NCI-H1092 (cell line): Measurements from ENCODE around the gene RFLNA.

Source experiments
- DNase-seq: peaks from one replicate; lab custom pipeline; 2025; lab: John Stamatoyannopoulos, UW

RFLNA gene

DNA sequence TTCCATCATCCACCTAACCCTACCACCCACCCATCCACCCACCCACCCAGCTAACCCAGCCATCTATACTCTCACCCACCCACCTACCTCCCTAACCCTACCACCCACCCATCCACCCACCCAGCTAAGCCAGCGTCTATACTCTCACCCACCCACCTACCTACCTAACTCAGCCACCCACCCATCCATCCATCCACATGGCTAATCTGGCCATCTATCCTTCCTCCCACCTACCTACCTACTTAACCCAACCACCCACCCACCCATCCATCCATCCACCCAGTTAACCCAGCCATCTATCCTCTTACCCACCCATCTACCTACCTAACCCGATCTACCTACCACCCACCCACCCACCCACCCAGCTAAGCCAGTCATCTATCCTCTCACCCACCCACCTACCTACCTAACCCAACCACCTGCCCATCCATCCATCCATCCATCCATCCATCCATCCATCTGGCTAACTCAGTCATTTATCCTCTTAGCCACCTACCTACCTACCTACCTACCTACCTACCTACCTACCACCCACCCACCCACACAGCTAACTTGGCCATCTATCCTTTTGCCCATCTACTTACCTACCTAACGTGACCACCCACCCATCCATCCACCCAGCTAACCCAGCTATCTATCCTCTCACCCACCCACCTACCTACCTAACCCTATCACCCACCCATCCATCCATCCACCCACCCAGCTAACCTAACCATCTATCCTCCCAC lies 44.1 kb downstream of the RFLNA start:
- DNase-seq = no peak

DNA sequence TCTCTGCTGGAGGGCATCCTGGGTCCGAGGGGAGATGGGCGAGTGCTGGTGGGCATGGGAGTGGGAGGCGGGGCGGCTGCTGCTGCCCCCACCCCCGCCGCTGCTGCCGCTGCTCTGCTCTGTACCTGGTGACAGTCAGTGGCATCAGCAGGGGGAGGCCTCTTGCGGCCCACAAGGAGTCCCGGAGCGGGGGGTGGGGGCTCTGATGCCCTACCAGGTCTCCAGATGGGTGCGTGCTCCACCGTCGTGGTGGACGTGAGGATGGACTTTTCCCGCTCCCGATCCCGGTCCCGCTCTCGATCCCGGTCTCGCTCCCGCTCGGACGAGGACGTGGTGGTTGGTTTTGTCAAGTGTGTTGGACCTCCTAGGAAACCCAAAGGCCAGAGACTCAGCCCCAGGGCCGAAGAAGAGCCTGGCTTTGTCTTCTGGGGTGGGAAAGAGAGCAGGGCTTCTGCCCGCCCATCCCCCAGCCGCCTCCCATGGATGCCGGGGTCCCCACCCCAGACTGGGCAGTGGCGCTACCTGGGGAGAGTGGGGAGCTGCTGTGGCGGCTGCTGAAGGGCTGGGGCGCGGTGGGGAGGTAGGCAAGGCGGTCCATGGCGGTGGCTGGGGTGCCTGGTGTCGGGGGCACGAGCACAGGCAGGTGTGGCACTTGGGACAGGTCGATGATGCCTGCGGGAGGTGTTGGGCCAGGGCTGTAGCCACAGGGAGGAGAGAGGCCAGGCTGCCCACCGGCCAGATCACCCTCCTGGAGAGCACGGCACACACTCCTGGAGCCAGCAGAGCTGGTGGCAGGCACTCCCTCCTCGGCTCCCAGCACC lies 45.4 kb downstream of the RFLNA start:
- no peak for DNase-seq

DNA sequence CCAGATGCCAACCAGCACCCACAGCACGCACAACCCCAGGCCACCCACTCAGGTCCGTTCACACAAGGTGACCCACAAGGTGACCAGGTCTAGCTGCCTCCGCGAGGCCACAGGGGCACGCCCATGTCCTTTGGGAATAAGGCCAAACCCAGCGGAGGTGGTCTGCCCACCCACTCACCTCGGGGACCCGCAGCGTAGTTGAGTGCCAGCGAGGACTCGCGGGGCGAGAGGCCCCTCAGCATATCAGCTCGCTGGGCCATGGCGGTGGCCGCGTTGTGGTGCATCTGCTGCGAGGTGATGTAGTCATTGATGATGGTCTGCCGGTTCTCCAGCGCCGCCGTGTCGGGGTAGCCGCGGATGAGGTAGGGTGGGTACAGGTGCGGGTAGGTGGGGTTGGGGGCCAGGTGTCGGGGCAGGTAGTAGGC lies 46.8 kb downstream of the RFLNA start:
- no peak for DNase-seq

DNA sequence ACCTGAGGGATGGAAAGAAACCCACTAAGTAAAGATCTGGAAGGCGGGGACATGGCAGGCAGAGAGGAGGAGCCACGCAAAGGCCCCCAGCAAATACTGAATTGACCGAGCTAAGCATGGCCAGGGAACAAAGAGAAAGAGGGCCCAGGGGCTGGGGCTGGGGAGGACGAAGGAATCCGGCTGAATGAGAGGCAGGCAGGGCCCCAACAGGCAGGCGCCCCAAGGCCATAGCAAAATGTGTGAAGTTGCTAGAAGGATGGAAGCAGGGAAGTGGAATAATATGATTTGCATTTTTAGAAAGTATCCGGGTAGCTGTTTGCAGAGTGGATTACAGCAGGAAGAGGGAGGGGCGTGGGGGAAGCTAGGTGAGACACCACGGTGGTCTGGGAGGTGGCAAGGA lies 49.1 kb downstream of the RFLNA start:
- no peak for DNase-seq

DNA sequence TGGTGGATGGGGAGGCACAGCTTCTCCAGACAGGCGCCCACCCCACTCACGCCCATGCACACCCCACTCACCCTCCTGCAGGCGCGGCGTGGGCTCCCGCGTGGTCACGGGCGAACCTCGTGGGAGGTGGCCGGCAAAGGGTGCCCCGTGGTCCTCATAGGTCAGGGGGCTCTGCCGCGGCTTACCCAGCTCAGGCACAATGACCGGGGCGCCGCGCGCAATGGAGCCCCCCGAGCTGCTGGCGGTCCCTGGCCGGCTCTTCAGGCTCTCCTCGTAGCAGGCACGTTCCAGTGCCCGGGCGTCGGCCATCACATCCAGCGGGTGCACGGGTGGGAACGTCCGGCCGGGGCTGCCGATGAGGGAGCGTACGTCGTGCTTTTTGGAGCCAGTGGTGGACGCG lies 49.6 kb downstream of the RFLNA start:
- DNase-seq = no peak

DNA sequence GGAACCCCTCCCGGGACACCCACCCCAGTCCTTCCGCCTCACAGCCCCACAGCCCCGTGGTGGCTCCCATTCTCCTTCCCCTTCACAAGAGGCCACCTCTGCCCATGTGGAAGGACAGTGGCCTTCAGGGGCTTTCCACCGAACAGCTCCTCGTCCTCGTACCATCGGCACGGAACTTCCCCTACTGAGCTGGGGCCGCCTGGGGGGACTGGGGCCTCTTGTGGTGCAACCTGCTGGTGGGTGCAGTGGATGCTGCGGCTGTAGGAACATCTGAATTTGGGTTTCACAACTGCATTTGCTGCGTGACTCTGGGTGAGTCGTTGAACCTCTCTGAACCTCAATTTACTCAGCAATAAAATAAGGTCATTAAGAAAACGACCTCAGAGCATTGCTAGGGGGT lies 50.9 kb downstream of the RFLNA start:
- DNase-seq = no peak

DNA sequence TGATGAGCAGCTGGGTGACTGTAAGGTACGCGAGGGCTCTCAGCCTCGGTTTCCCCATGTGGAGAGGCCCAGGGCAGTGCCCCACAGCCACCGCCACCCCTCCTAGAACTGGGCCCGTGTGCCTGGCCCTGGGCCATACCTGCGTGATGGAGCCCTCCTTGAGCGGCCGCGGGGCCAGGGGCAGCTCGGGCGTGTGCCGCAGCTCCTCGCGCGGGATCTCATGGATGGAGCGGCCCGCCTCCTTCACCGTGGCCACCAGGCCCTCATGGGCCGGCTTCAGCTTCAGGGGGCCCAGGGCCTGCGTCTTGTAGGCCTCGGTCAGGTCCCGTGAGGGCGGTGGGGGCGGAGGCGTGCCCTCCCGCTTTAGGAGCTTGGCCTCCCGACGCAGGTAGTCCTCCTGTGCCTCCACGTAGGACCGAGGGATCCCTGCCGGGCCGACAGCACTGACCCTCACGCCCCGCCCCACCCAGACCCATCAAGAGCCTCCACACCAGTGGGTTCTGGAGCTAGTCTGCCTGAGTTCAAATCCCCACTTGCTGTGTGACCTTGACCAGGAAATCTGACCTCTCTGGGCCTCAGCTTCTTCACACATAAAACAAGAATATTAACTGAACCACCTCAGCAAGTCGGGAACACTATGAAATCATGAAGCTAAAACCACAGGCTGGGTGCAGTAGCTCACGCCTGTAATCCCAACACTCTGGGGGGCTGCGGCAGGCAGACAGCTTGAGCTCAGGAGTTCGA lies 51.7 kb downstream of the RFLNA start:
- DNase-seq = no peak

DNA sequence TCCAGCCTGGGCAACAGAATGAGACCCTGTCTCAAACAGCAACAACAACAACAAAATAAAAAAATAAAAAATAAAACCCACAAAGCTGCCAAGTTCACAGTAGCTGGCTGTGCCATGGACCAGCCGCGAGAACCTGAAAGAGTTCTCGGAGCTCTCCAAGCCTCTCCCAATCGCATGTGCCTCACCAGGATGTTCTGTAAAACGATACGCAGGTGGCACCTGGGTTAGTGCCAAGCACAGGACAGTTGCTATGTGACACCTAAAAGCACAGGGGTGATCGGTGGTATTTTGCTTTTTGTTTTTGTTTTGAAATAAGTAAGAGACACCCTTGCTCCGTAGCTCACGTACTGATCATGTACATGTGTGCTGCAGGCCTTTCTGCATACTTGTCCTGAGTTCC lies 52.4 kb downstream of the RFLNA start:
- no peak for DNase-seq

DNA sequence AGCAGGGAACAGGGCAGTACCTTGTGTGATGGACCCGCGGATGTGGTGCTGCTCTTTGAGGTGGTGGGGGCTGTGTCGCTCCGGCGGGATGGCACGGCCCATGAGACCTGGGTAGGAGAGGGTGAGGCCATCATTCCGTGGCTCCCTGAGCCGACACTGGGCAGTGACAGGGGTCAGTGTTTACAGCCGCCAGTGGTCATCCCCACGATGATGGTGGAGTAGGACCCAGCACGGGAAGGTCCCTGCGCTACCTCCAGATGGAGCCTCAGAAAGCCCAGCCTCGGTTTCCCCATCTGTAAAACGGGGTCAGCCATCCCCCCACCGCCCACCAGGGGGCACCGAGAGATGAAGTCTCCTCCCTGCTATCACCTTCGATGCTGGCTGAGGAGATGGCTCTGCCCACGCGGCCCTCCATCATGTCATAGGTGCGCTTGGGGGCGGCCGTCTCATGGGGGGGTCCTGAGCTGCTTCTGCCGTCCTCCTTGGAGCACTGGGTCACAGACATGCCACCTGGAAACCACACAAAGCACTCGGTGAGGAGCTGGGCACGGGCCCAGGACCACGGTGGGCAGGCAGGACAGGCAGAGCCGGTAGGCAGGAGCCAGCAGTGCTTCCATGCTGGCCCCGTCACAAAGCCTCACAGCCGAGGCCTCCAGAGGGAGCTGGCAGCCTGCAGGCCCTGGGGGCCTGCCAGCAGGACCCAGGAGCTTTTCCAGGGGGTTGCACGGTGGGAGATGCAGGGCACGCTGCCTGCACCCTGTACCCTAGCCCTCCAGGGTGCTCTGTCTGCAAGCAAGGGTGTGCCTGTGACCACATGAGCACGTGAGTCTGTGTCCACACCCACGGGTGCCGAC lies 53.1 kb downstream of the RFLNA start:
- DNase-seq = no peak

DNA sequence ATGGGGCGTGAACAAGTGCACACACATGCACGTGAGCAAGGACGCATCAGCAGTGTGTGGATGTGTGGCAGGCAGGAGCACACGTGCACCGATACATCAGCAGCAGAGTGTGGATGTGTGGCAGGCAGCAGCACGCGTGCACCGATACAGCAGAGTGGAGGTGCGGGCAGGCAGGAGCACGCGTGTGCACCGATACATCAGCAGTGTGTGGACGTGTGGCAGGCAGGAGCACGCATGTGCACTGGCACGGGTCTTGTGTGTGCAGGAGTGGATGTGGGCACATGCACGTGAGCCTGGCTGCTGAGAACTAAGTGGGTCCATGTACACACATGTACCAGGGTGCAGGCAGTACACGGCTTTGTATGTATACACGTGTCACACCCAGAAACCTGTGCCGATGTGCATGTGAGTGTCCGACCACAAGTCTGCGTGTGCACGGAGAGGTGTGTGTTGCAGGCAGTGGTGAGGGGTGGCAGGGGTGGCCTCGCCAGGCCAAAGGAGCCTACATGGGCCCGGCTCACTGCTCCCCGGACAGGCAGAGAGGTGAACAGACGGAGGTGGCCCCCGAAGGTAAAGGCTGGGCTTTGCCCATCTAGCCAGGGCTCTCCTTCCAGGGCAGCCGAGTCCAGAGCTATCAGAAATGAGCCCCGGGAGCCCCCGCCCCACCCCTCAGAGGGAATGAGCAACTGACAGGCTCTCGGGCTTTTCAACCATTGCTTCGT lies 53.9 kb downstream of the RFLNA start:
- no peak for DNase-seq

DNA sequence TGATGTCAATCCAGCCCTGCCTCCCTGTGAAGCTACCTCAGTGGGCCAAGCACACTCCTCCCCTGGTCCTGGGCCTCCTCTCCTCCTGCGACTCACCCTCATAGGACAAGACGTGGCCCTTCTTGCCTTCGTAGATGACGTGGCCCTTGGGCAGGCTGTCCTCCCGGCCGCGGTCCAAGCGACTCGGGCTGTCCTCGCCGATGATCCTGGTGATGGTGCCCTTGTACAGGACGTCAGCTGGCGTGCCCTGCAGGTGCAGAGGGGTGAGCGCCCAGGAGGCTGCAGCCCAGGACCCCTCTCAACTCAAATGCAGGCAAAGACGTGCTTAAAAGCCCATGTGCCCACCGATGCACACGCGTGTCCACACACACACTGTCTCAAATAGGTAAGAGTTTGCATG lies 55.6 kb downstream of the RFLNA start:
- DNase-seq = no peak

DNA sequence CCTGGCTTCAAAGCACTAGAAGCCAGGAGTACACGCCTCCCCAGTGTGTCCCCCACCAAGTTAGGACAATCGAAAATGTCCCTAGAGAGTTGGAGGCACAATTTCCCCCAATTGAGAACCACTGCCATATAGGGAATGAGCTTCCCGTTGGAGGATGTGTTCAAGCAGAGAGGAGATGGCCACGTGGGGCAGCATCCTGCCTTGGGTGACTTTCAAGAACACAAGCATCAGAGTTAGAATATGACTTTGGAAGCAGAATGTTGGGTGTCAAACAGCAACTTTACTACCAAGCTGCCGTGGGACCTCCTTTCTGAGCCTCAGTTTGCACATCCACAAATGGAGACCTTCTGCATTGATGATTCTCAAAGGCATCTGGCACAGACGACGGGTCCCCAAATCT lies 56.5 kb downstream of the RFLNA start:
- DNase-seq = no peak

DNA sequence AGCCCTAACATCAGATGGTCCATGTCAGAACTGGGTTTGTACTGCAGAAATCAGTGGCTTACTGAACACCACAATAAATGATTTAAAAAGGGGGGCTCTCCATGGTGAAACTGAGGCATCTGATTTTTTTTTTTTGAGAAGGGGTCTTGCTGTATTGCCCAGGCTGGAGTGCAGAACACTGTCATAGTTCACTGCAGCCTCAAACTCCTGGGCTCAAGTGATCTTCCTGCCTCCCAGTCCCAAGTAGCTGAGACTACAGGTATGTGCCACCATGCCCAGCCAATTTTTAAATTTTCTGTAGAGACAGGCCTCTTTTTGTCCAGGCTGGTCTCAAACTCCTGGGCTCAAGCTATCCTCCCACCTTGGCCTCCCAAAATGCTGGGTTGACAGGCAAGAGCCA lies 57.4 kb downstream of the RFLNA start:
- DNase-seq = no peak

DNA sequence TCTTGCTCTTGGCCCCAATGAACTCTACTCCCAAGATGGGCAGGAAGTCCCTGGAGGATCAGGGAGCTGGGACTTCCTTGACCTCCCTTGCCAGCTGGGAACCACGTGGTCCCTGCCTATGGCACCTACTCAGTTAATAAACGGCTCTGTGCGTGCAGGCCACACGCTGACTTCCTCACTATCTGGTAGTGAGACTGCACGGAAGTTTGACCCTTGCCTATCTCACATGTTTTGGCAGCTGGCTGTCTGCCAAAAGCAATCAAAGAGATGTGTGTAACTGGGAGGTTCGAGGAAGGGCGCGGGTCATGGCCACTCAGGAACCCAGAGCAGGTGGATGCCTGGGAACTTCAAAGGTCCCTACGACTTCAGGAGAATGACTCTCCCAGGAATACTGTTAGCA lies 57.9 kb downstream of the RFLNA start:
- no peak for DNase-seq

DNA sequence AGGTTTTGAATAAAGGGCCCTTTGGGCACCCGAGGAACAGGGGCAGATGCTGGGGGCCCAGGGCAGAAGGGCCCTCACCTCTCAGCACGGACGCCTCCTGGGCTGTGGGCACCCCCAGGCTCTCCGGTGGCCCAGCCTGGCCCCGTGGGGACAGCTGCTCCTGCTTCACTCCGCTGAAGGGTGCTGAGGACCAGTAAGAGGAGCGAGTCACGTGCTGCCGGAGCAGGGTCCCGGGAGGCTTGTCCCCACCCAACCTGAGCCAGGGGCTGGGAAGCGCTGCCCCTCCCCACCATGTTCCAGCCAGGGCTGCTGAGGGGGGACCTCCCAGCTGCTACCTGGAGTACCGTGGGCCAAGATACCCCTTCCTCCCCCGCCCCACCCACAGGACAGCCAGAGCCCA lies 59.5 kb downstream of the RFLNA start:
- DNase-seq = no peak

DNA sequence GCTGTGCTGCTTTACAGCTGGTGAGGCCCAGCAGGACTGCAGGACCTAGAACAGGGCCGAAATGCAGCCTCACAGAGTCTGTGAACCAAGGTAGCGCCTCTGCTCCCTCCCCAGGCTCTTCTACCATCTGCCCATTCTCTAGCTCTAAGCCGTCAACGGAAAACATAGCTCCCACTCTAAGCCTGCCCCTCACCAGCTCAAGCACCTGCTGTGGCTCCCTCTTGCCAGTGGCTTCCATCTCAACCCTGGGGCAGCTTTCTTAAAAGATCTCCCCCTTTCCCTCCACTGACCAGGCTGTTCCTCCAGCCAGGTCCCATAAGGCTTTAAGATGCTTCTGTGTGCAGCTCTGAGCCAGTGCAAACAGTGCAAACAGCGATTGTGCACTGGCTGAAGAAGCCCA lies 61.3 kb downstream of the RFLNA start:
- DNase-seq = no peak

DNA sequence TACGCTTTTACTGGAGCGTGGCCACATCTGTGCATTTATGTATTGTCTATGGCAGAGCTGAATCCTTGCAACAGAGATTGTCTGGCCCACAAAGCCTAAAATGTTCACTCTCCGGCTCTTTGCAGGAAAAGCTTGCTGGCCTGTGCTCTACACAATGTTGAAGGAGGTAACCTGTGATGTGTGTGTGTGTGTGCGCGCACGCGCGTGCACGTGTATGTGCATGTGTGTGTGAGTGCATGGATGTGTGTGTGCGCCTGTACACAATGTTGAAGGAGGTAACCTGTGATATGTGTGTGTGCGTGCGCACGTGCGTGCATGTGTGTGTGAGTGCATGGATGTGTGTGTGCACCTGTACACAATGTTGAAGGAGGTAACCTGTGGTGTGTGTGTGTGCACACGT lies 62.7 kb downstream of the RFLNA start:
- no peak for DNase-seq

DNA sequence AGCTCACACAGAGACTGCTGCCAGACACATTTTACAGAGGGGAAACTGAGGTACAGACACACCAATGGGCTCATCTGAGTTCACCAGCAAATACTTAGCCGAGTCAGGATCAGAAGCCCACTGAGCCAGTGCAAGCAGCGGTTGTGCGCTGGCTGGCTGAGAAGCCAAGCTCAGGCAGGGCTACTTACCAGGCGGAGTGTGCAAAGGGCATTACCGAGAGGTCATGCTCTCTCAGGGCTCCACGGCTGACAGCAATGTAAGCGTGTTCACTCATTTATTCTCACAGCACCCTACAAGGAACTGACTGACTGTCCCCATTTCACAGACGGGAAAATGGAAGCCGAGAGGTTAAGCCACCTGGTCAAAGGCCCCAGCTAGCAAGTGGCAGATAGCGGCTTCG lies 63.7 kb downstream of the RFLNA start:
- DNase-seq = no peak

DNA sequence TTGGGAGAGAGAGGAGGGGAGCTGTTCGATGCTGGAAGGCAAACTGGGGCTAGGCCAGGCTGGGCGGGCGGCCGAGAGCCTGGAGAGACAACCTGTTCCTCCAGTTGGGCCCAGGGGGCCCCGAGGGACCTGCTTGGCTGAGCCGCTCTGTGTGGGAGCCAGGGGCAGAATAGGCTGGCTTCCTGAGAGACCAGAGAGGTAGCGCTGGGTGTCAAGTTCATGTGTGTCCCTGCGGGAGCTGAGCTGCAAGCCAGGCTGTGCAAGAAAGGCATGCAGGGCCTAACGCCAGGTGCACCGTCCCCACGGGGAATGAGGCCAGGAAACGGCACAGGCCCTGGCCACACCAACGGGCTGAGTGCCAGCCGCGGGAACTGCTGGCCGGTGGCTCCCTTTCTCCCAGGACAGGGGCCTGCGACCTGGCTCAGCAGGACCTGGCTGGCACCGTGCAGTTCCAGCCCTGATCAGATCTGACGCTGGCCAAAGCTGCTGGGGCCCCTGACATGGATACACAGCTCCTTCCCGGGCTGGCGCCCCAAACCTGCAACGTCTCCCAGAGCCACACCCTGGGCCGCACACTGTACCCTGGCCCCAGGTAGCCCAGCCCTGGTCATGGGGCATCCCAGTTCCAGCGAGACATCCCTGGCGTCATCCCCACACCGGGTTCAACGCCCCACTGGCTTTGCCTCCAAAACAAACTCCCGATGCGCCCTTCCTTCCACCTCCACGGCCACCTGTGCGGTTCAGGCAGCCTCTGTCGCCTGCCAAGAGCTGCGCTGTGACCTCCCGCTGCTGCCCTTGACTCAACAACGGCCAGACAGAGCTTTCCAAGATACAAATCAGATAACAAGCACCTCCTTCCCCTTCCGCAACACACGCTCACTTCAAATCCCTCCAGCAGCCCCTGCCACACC lies 65.0 kb downstream of the RFLNA start:
- peak; percentile 65 for DNase-seq
